ENCODE data around the gene PPP1R8.
"Not testable (repeated sequence)": the region's sequence is repeated elsewhere in the genome, so short reads cannot be mapped to it uniquely, and the experiment has no call there.

Gene PPP1R8

GRCh38 chr1:27857552-27857951 lies 27.0 kb downstream of the PPP1R8 start:
- not testable (repeated sequence) for H2BK5ac ChIP-seq (ENCODE audit: low read length); H3K27me3 ChIP-seq (ENCODE audit: insufficient read depth, low read length, poor library complexity); H3K79me2 ChIP-seq (ENCODE audit: control insufficient read depth, insufficient read depth, low read length); DNase-seq; H3K36me3 ChIP-seq (ENCODE audit: control insufficient read depth, insufficient read depth, low read length); H3K4me1 ChIP-seq (ENCODE audit: control insufficient read depth, low read depth, low read length); H3K9ac ChIP-seq (ENCODE audit: low read length); H3K4me2 ChIP-seq (ENCODE audit: low read length); H3K18ac ChIP-seq (ENCODE audit: low read length); H3K56ac ChIP-seq (ENCODE audit: low read length); H4K8ac ChIP-seq (ENCODE audit: low read depth, low read length); H3K4me3 ChIP-seq (ENCODE audit: low read length); H3K27ac ChIP-seq (ENCODE audit: low read depth, low read length); H2AK5ac ChIP-seq (ENCODE audit: low read length); H3K79me1 ChIP-seq (ENCODE audit: low read length); H2BK120ac ChIP-seq (ENCODE audit: low read depth, low read length); H4K5ac ChIP-seq (ENCODE audit: low read length); H2BK15ac ChIP-seq (replicated peaks; ENCODE audit: low read depth); H3K4ac ChIP-seq (ENCODE audit: low read depth, low read length); H3K23ac ChIP-seq (ENCODE audit: low read length)
- WGBS (ENCODE audit: extremely low coverage, insufficient coverage, low lambda C conversion rate): no CpG with 5 or more reads among the region's 11 CpGs

- no CpG with 5 or more reads among the region's 10 CpGs for WGBS (ENCODE audit: extremely low coverage, insufficient coverage, low lambda C conversion rate)
- Histone ChIP-seq H2AK5ac (ENCODE audit: low read length) (no peak overlapping the region), H2BK5ac (ENCODE audit: low read length) (no peak overlapping the region), H3K27ac (ENCODE audit: low read depth, low read length) (no peak overlapping the region), H3K79me1 (ENCODE audit: low read length) (no peaks in the 10 kb centered on the region), H3K27me3 (ENCODE audit: insufficient read depth, low read length, poor library complexity) (no peaks in the 10 kb centered on the region), H3K79me2 (ENCODE audit: control insufficient read depth, insufficient read depth, low read length) (no peaks in the 10 kb centered on the region), H3K4me3 (ENCODE audit: low read length) (no peak overlapping the region), H3K18ac (ENCODE audit: low read length) (no peak overlapping the region), H3K9ac (ENCODE audit: low read length) (no peak overlapping the region), H2BK120ac (ENCODE audit: low read depth, low read length) (no peak overlapping the region), H4K8ac (ENCODE audit: low read depth, low read length) (no peak overlapping the region), H3K4ac (ENCODE audit: low read depth, low read length) (no peak overlapping the region), H3K36me3 (ENCODE audit: control insufficient read depth, insufficient read depth, low read length) (no peaks in the 10 kb centered on the region), H3K23ac (ENCODE audit: low read length) (no peak overlapping the region), H2BK15ac (replicated peaks; ENCODE audit: low read depth) (no peak overlapping the region), H4K5ac (ENCODE audit: low read length) (no peak overlapping the region), H3K4me2 (ENCODE audit: low read length) (no peak overlapping the region), H3K4me1 (ENCODE audit: control insufficient read depth, low read depth, low read length) (peaks cover 2% of the 10 kb centered on the region), H3K56ac (ENCODE audit: low read length) (peak overlapping the region; percentile 49)
- peak; percentile 83 for DNase-seq
Measured at GRCh38 chr1:27858072-27858948, 27.7 kb downstream of the PPP1R8 start.

- no CpG with 5 or more reads among the region's 14 CpGs for WGBS (ENCODE audit: extremely low coverage, insufficient coverage, low lambda C conversion rate)
- H3K79me1 ChIP-seq (ENCODE audit: low read length): no peaks in the 10 kb centered on the region
Measured at GRCh38 chr1:27858949-27859576, 28.5 kb downstream of the PPP1R8 start.

GRCh38 chr1:27861436-27861835 lies 30.9 kb downstream of the PPP1R8 start:
- no CpG with 5 or more reads among the region's 10 CpGs for WGBS (ENCODE audit: extremely low coverage, insufficient coverage, low lambda C conversion rate)
- DNase-seq: no peak
- no peak overlapping the region for H3K4me3 ChIP-seq (ENCODE audit: low read length)
- H3K9ac ChIP-seq (ENCODE audit: low read length): no peak overlapping the region
- H3K4me1 ChIP-seq (ENCODE audit: control insufficient read depth, low read depth, low read length): peaks cover 2% of the 10 kb centered on the region
- H3K27me3 ChIP-seq (ENCODE audit: insufficient read depth, low read length, poor library complexity): no peaks in the 10 kb centered on the region
- H4K5ac ChIP-seq (ENCODE audit: low read length): no peak overlapping the region
- no peaks in the 10 kb centered on the region for H3K79me2 ChIP-seq (ENCODE audit: control insufficient read depth, insufficient read depth, low read length)
- H4K8ac ChIP-seq (ENCODE audit: low read depth, low read length): no peak overlapping the region
- no peak overlapping the region for H2AK5ac ChIP-seq (ENCODE audit: low read length)
- H2BK5ac ChIP-seq (ENCODE audit: low read length): no peak overlapping the region
- H2BK120ac ChIP-seq (ENCODE audit: low read depth, low read length): no peak overlapping the region
- no peak overlapping the region for H3K27ac ChIP-seq (ENCODE audit: low read depth, low read length)
- no peak overlapping the region for H3K23ac ChIP-seq (ENCODE audit: low read length)
- H3K4me2 ChIP-seq (ENCODE audit: low read length): no peak overlapping the region
- H3K79me1 ChIP-seq (ENCODE audit: low read length): no peaks in the 10 kb centered on the region
- no peak overlapping the region for H3K56ac ChIP-seq (ENCODE audit: low read length)
- no peaks in the 10 kb centered on the region for H3K36me3 ChIP-seq (ENCODE audit: control insufficient read depth, insufficient read depth, low read length)
- H2BK15ac ChIP-seq (replicated peaks; ENCODE audit: low read depth): no peak overlapping the region
- no peak overlapping the region for H3K18ac ChIP-seq (ENCODE audit: low read length)
- H3K4ac ChIP-seq (ENCODE audit: low read depth, low read length): no peak overlapping the region

More at GRCh38 chr1:27858949-27859576, 28.5 kb downstream of the PPP1R8 start:
- Histone ChIP-seq H3K27me3 (ENCODE audit: insufficient read depth, low read length, poor library complexity) (no peaks in the 10 kb centered on the region), H3K4me2 (ENCODE audit: low read length) (no peak overlapping the region), H2AK5ac (ENCODE audit: low read length) (no peak overlapping the region), H4K8ac (ENCODE audit: low read depth, low read length) (no peak overlapping the region), H3K56ac (ENCODE audit: low read length) (no peak overlapping the region), H3K4ac (ENCODE audit: low read depth, low read length) (no peak overlapping the region), H2BK15ac (replicated peaks; ENCODE audit: low read depth) (no peak overlapping the region), H3K79me2 (ENCODE audit: control insufficient read depth, insufficient read depth, low read length) (no peaks in the 10 kb centered on the region), H3K36me3 (ENCODE audit: control insufficient read depth, insufficient read depth, low read length) (no peaks in the 10 kb centered on the region), H3K9ac (ENCODE audit: low read length) (no peak overlapping the region), H3K4me3 (ENCODE audit: low read length) (no peak overlapping the region), H4K5ac (ENCODE audit: low read length) (no peak overlapping the region), H3K23ac (ENCODE audit: low read length) (peak overlapping the region; percentile 59), H3K4me1 (ENCODE audit: control insufficient read depth, low read depth, low read length) (peaks cover 2% of the 10 kb centered on the region), H3K18ac (ENCODE audit: low read length) (no peak overlapping the region), H2BK5ac (ENCODE audit: low read length) (no peak overlapping the region), H2BK120ac (ENCODE audit: low read depth, low read length) (no peak overlapping the region), H3K27ac (ENCODE audit: low read depth, low read length) (no peak overlapping the region)
- no peak for DNase-seq

- H3K9ac ChIP-seq (ENCODE audit: low read length): no peak overlapping the region
- H2BK120ac ChIP-seq (ENCODE audit: low read depth, low read length): no peak overlapping the region
- no peak overlapping the region for H3K4ac ChIP-seq (ENCODE audit: low read depth, low read length)
- no peak overlapping the region for H4K5ac ChIP-seq (ENCODE audit: low read length)
- no peaks in the 10 kb centered on the region for H3K79me2 ChIP-seq (ENCODE audit: control insufficient read depth, insufficient read depth, low read length)
- H2AK5ac ChIP-seq (ENCODE audit: low read length): no peak overlapping the region
- no peak for DNase-seq
- no peak overlapping the region for H3K4me2 ChIP-seq (ENCODE audit: low read length)
- no peaks in the 10 kb centered on the region for H3K79me1 ChIP-seq (ENCODE audit: low read length)
- no peak overlapping the region for H3K4me3 ChIP-seq (ENCODE audit: low read length)
- no CpG with 5 or more reads among the region's 3 CpGs for WGBS (ENCODE audit: extremely low coverage, insufficient coverage, low lambda C conversion rate)
- H3K4me1 ChIP-seq (ENCODE audit: control insufficient read depth, low read depth, low read length): peaks cover 2% of the 10 kb centered on the region
- no peaks in the 10 kb centered on the region for H3K36me3 ChIP-seq (ENCODE audit: control insufficient read depth, insufficient read depth, low read length)
- no peak overlapping the region for H3K56ac ChIP-seq (ENCODE audit: low read length)
- H4K8ac ChIP-seq (ENCODE audit: low read depth, low read length): no peak overlapping the region
- H3K27me3 ChIP-seq (ENCODE audit: insufficient read depth, low read length, poor library complexity): no peaks in the 10 kb centered on the region
- no peak overlapping the region for H3K18ac ChIP-seq (ENCODE audit: low read length)
- no peak overlapping the region for H2BK15ac ChIP-seq (replicated peaks; ENCODE audit: low read depth)
- H3K23ac ChIP-seq (ENCODE audit: low read length): no peak overlapping the region
- no peak overlapping the region for H2BK5ac ChIP-seq (ENCODE audit: low read length)
- no peak overlapping the region for H3K27ac ChIP-seq (ENCODE audit: low read depth, low read length)
Measured at GRCh38 chr1:27862004-27862403, 31.4 kb downstream of the PPP1R8 start.

All from mesendoderm (in vitro differentiated cells).